ENCODE results near the gene GIT2.

DNA sequence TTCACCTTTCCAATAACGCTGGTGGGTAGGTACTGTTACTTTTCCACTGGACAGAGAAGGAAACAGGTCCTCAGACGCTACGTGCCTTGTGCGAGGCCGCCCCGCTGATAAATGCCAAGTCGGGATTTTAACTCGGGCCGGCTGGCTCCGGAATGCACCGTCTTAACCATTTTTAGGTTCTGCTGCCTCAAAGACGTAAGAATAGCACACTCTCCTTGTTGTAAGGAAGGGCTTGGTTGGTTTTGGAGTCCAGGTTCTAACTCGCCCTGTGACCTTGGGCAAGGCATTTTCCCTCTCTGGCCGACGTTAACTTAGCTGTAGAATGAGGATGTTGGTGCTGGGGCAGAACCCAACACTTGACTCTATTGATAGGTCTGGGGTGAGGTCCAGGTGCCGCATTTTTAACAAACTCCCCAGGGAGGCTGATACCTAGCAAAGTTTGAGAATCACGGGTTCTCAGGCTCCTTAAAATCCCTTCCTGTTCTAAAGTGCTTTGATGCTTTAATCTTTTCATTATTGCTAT, 3.9 kb upstream of the GIT2 start:
- TF ChIP-seq EZH2 (IDR thresholded peaks at IDR 0.05; ENCODE audit: insufficient read depth, poor library complexity, severe bottlenecking) (no peak), EZH2phosphoT487 (IDR thresholded peaks at IDR 0.05; ENCODE audit: insufficient read depth, low read depth) (no peak)
